Measurements from ENCODE around the gene CENPB.

The CENPB gene

GRCh38 chr20:3811467-3812258, 25.1 kb upstream of the CENPB start:
- no peak for TF ChIP-seq CTCF (IDR thresholded peaks at IDR 0.05; ENCODE audit: control insufficient read depth, insufficient read depth, low read depth, low read length, missing control alignments)
- peak overlapping the region; percentile 39 for H3K4me3 ChIP-seq (ENCODE audit: control insufficient read depth, low read depth, low read length)
- DNase-seq (ENCODE audit: low read depth) = peak; percentile 98

- DNase-seq (ENCODE audit: low read depth) = no peak
- no peak for TF ChIP-seq CTCF (IDR thresholded peaks at IDR 0.05; ENCODE audit: control insufficient read depth, insufficient read depth, low read depth, low read length, missing control alignments)
These were observed 22.0 kb upstream of the CENPB start for GRCh38 chr20:3808544-3808943.

GRCh38 chr20:3804781-3805180, 18.2 kb upstream of the CENPB start:
- no peak for DNase-seq (ENCODE audit: low read depth)
- H3K4me3 ChIP-seq (ENCODE audit: control insufficient read depth, low read depth, low read length) = no peak overlapping the region
- no peak for TF ChIP-seq CTCF (IDR thresholded peaks at IDR 0.05; ENCODE audit: control insufficient read depth, insufficient read depth, low read depth, low read length, missing control alignments)

More at GRCh38 chr20:3808544-3808943, 22.0 kb upstream of the CENPB start:
- no peak overlapping the region for H3K4me3 ChIP-seq (ENCODE audit: control insufficient read depth, low read depth, low read length)

- TF ChIP-seq CTCF (IDR thresholded peaks at IDR 0.05; ENCODE audit: control insufficient read depth, insufficient read depth, low read depth, low read length, missing control alignments) = no peak
- H3K4me3 ChIP-seq (ENCODE audit: control insufficient read depth, low read depth, low read length) = no peak overlapping the region
- no peak for DNase-seq (ENCODE audit: low read depth)
These were observed 17.8 kb upstream of the CENPB start for GRCh38 chr20:3804254-3804751.

- no peak overlapping the region for H3K4me3 ChIP-seq (ENCODE audit: control insufficient read depth, low read depth, low read length)
- no peak for TF ChIP-seq CTCF (IDR thresholded peaks at IDR 0.05; ENCODE audit: control insufficient read depth, insufficient read depth, low read depth, low read length, missing control alignments)
- no peak for DNase-seq (ENCODE audit: low read depth)
These were observed 17.3 kb upstream of the CENPB start for GRCh38 chr20:3803854-3804253.

- no peak for DNase-seq (ENCODE audit: low read depth)
- H3K4me3 ChIP-seq (ENCODE audit: control insufficient read depth, low read depth, low read length) = no peak overlapping the region
- no peak for TF ChIP-seq CTCF (IDR thresholded peaks at IDR 0.05; ENCODE audit: control insufficient read depth, insufficient read depth, low read depth, low read length, missing control alignments)
These were observed 16.7 kb upstream of the CENPB start for GRCh38 chr20:3803289-3803688.
